Measurements from ENCODE around the gene ADGRG2. TPM values are rescaled to one million over a fixed set of nuclear protein-coding genes. Genes with fewer than 3 reads are reported as not detected.

ADGRG2 gene
- total RNA-seq, 1 donor from 2014 or later, result 0.15 TPM

- TF ChIP-seq CTCF (IDR thresholded peaks at IDR 0.05), result no peak
- H3K27ac Mint-ChIP-seq (ENCODE audit: unreplicated experiment), result no peak overlapping the region
- peaks cover 20% of the 10 kb centered on the region for H3K9me3 Mint-ChIP-seq (ENCODE audit: low read depth)
These were observed 14.8 kb upstream of the ADGRG2 start for GRCh38 chrX:19137067-19137466.

GRCh38 chrX:19133784-19134183 is 11.5 kb upstream of the ADGRG2 start:
- Mint-ChIP-seq H3K4me3 (ENCODE audit: unreplicated experiment) (no peak overlapping the region), H3K27me3 (ENCODE audit: low read depth) (no peaks in the 10 kb centered on the region), H3K9me3 (ENCODE audit: low read depth) (peaks cover 18% of the 10 kb centered on the region), H3K27ac (ENCODE audit: unreplicated experiment) (no peak overlapping the region), H3K4me1 (ENCODE audit: low read depth) (peaks cover 3% of the 10 kb centered on the region), H3K36me3 (ENCODE audit: low read depth) (no peaks in the 10 kb centered on the region)
- TF ChIP-seq CTCF (IDR thresholded peaks at IDR 0.05), result no peak
- DNase-seq (ENCODE audit: low spot score), result no peak

More at GRCh38 chrX:19137067-19137466, 14.8 kb upstream of the ADGRG2 start:
- peaks cover 3% of the 10 kb centered on the region for H3K4me1 Mint-ChIP-seq (ENCODE audit: low read depth)
- H3K27me3 Mint-ChIP-seq (ENCODE audit: low read depth), result no peaks in the 10 kb centered on the region
- no peak overlapping the region for H3K4me3 Mint-ChIP-seq (ENCODE audit: unreplicated experiment)
- DNase-seq (ENCODE audit: low spot score), result no peak
- H3K36me3 Mint-ChIP-seq (ENCODE audit: low read depth), result no peaks in the 10 kb centered on the region

- Mint-ChIP-seq H3K27ac (ENCODE audit: unreplicated experiment) (no peak overlapping the region), H3K4me1 (ENCODE audit: low read depth) (peaks cover 3% of the 10 kb centered on the region), H3K4me3 (ENCODE audit: unreplicated experiment) (no peak overlapping the region), H3K36me3 (ENCODE audit: low read depth) (no peaks in the 10 kb centered on the region), H3K9me3 (ENCODE audit: low read depth) (peaks cover 18% of the 10 kb centered on the region), H3K27me3 (ENCODE audit: low read depth) (no peaks in the 10 kb centered on the region)
- no peak for TF ChIP-seq CTCF (IDR thresholded peaks at IDR 0.05)
- no peak for DNase-seq (ENCODE audit: low spot score)
These were observed 11.0 kb upstream of the ADGRG2 start for GRCh38 chrX:19133231-19133630.

GRCh38 chrX:19130628-19131027 is 8.4 kb upstream of the ADGRG2 start:
- Mint-ChIP-seq H3K9me3 (ENCODE audit: low read depth) (peaks cover 21% of the 10 kb centered on the region), H3K27me3 (ENCODE audit: low read depth) (peaks cover under 1% of the 10 kb centered on the region), H3K4me1 (ENCODE audit: low read depth) (peaks cover 3% of the 10 kb centered on the region), H3K27ac (ENCODE audit: unreplicated experiment) (no peak overlapping the region), H3K4me3 (ENCODE audit: unreplicated experiment) (no peak overlapping the region), H3K36me3 (ENCODE audit: low read depth) (no peaks in the 10 kb centered on the region)
- no peak for TF ChIP-seq CTCF (IDR thresholded peaks at IDR 0.05)
- no peak for DNase-seq (ENCODE audit: low spot score)

- no peak for TF ChIP-seq CTCF (IDR thresholded peaks at IDR 0.05)
- Mint-ChIP-seq H3K4me1 (ENCODE audit: low read depth) (peaks cover 3% of the 10 kb centered on the region), H3K4me3 (ENCODE audit: unreplicated experiment) (no peak overlapping the region), H3K36me3 (ENCODE audit: low read depth) (no peaks in the 10 kb centered on the region), H3K27ac (ENCODE audit: unreplicated experiment) (no peak overlapping the region), H3K9me3 (ENCODE audit: low read depth) (peaks cover 19% of the 10 kb centered on the region), H3K27me3 (ENCODE audit: low read depth) (peaks cover 5% of the 10 kb centered on the region)
- DNase-seq (ENCODE audit: low spot score), result no peak
These were observed 7.4 kb upstream of the ADGRG2 start for GRCh38 chrX:19129694-19130093.

Data from chondrocyte (in vitro differentiated cells).